Measurements from ENCODE around the gene SNRPA1. TPM values are rescaled to one million over a fixed set of nuclear protein-coding genes. Genes with fewer than 3 reads are reported as not detected.

The SNRPA1 gene
- total and polyA plus RNA-seq, 9 of the 15 experiments (the other 6 are each of a cell fraction or from before 2014, with no cell fraction given), result 62.7 to 245 (median 189) TPM

DNA sequence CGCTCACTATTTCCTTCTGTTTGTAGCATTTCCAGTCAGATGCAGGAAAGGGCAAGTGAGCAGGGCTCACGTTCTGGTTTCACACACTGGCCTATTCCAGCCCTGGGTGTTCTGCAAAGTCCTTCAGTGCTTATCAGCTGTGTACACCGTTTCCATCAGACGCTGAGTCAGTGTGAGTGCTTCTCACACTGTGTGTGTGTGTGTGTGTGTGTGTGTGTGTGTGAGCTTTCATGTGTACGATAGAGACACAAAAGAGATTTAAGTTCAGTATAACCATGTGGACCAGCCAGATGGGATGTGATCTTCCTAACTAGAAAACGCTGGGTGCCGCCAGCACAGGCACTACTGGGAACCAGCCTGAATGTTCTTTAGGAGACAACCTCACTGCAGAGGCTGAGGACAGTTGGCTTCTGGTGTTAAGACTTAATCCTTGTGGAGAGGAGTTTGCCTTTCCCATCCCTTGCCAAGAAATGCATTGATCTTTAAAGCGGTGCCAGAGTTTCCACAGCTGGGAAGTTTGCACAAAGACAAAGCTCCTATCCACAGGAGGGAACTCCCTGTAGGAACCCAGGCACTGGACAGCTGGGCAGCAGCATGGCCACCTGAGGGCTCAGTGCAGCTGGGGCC is 39.3 kb downstream of the SNRPA1 start (continued):
- TF ChIP-seq, protein P1, sequence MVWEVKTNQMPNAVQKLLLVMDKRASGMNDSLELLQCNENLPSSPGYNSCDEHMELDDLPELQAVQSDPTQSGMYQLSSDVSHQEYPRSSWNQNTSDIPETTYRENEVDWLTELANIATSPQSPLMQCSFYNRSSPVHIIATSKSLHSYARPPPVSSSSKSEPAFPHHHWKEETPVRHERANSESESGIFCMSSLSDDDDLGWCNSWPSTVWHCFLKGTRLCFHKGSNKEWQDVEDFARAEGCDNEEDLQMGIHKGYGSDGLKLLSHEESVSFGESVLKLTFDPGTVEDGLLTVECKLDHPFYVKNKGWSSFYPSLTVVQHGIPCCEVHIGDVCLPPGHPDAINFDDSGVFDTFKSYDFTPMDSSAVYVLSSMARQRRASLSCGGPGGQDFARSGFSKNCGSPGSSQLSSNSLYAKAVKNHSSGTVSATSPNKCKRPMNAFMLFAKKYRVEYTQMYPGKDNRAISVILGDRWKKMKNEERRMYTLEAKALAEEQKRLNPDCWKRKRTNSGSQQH (CRISPR knock-in tag; IDR thresholded peaks at IDR 0.05), result 0 out of 2 replicates have a peak, but pooled peaks have one; percentile 66
- TF ChIP-seq, protein P2, sequence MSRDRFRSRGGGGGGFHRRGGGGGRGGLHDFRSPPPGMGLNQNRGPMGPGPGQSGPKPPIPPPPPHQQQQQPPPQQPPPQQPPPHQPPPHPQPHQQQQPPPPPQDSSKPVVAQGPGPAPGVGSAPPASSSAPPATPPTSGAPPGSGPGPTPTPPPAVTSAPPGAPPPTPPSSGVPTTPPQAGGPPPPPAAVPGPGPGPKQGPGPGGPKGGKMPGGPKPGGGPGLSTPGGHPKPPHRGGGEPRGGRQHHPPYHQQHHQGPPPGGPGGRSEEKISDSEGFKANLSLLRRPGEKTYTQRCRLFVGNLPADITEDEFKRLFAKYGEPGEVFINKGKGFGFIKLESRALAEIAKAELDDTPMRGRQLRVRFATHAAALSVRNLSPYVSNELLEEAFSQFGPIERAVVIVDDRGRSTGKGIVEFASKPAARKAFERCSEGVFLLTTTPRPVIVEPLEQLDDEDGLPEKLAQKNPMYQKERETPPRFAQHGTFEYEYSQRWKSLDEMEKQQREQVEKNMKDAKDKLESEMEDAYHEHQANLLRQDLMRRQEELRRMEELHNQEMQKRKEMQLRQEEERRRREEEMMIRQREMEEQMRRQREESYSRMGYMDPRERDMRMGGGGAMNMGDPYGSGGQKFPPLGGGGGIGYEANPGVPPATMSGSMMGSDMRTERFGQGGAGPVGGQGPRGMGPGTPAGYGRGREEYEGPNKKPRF (IDR thresholded peaks at IDR 0.05; ENCODE audit: low read depth, low read length), result no peak
- TF ChIP-seq HIVEP1 (CRISPR knock-in tag; IDR thresholded peaks at IDR 0.05) (no peak), HNRNPLL (IDR thresholded peaks at IDR 0.05; ENCODE audit: low read depth, low read length, poor library complexity, severe bottlenecking) (no peak), ZNF316 (IDR thresholded peaks at IDR 0.05) (peak; percentile 94), GATA2 (CRISPR knock-in tag; IDR thresholded peaks at IDR 0.05) (peak; percentile 80)
- TF ChIP-seq, protein P3, sequence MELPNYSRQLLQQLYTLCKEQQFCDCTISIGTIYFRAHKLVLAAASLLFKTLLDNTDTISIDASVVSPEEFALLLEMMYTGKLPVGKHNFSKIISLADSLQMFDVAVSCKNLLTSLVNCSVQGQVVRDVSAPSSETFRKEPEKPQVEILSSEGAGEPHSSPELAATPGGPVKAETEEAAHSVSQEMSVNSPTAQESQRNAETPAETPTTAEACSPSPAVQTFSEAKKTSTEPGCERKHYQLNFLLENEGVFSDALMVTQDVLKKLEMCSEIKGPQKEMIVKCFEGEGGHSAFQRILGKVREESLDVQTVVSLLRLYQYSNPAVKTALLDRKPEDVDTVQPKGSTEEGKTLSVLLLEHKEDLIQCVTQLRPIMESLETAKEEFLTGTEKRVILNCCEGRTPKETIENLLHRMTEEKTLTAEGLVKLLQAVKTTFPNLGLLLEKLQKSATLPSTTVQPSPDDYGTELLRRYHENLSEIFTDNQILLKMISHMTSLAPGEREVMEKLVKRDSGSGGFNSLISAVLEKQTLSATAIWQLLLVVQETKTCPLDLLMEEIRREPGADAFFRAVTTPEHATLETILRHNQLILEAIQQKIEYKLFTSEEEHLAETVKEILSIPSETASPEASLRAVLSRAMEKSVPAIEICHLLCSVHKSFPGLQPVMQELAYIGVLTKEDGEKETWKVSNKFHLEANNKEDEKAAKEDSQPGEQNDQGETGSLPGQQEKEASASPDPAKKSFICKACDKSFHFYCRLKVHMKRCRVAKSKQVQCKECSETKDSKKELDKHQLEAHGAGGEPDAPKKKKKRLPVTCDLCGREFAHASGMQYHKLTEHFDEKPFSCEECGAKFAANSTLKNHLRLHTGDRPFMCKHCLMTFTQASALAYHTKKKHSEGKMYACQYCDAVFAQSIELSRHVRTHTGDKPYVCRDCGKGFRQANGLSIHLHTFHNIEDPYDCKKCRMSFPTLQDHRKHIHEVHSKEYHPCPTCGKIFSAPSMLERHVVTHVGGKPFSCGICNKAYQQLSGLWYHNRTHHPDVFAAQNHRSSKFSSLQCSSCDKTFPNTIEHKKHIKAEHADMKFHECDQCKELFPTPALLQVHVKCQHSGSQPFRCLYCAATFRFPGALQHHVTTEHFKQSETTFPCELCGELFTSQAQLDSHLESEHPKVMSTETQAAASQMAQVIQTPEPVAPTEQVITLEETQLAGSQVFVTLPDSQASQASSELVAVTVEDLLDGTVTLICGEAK (IDR thresholded peaks at IDR 0.05), result peak; percentile 44; the same call in 1 of the 2 replicates
- TF ChIP-seq, protein P3 (CRISPR knock-in tag; IDR thresholded peaks at IDR 0.05), result no peak
- TF ChIP-seq, protein P4, sequence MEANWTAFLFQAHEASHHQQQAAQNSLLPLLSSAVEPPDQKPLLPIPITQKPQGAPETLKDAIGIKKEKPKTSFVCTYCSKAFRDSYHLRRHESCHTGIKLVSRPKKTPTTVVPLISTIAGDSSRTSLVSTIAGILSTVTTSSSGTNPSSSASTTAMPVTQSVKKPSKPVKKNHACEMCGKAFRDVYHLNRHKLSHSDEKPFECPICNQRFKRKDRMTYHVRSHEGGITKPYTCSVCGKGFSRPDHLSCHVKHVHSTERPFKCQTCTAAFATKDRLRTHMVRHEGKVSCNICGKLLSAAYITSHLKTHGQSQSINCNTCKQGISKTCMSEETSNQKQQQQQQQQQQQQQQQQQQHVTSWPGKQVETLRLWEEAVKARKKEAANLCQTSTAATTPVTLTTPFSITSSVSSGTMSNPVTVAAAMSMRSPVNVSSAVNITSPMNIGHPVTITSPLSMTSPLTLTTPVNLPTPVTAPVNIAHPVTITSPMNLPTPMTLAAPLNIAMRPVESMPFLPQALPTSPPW (CRISPR knock-in tag; IDR thresholded peaks at IDR 0.05), result peak; percentile 43; the same call in 1 of the 2 replicates
- TF ChIP-seq, protein P5, sequence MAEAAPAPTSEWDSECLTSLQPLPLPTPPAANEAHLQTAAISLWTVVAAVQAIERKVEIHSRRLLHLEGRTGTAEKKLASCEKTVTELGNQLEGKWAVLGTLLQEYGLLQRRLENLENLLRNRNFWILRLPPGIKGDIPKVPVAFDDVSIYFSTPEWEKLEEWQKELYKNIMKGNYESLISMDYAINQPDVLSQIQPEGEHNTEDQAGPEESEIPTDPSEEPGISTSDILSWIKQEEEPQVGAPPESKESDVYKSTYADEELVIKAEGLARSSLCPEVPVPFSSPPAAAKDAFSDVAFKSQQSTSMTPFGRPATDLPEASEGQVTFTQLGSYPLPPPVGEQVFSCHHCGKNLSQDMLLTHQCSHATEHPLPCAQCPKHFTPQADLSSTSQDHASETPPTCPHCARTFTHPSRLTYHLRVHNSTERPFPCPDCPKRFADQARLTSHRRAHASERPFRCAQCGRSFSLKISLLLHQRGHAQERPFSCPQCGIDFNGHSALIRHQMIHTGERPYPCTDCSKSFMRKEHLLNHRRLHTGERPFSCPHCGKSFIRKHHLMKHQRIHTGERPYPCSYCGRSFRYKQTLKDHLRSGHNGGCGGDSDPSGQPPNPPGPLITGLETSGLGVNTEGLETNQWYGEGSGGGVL (CRISPR knock-in tag; IDR thresholded peaks at IDR 0.05), result no peak

All from K562 (cell line).